Ishikawa (cell line): ENCODE data around the gene LHFPL2.

Experiments used
- CEBPB ChIP-seq: IDR thresholded peaks from 2 replicates; pipeline ENCODE4 v1.6.1; 2012
- EP300 ChIP-seq: IDR thresholded peaks from 2 replicates; pipeline ENCODE4 v1.6.1; 2012; ENCODE audit warnings: borderline replicate concordance

DNA sequence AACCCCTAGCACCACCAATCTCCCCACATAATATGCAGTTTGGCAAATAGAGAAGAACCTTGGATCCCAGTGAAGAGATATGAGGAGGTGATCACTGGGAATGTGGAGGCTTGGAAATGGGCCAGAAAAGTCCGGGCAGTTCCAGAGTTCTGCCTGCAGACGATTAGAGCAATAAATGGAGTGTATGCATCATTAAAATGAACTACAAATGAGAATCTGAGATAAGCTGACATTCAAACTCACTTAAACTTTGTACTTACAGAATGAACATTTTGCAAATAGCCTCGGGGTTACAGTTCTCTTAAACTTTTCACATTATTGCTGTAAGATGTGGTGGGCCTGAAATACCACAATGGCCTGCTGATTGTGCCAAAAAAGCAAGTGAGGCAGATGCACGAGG lies 23.0 kb upstream of the LHFPL2 start:
- TF ChIP-seq EP300, result no peak
- TF ChIP-seq CEBPB, result no peak
